Kidney capillary endothelial cell (primary cell): ENCODE data around the gene SPRY2.
"Not testable (repeated sequence)": the region's sequence is repeated elsewhere in the genome, so short reads cannot be mapped to it uniquely, and the experiment has no call there.

Experiments used
- DNase-seq: peaks from one replicate; pipeline ENCODE4 v3.0.0-alpha.2; 2018; ENCODE audit warnings: low spot score

SPRY2 gene, protein sequence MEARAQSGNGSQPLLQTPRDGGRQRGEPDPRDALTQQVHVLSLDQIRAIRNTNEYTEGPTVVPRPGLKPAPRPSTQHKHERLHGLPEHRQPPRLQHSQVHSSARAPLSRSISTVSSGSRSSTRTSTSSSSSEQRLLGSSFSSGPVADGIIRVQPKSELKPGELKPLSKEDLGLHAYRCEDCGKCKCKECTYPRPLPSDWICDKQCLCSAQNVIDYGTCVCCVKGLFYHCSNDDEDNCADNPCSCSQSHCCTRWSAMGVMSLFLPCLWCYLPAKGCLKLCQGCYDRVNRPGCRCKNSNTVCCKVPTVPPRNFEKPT

DNA sequence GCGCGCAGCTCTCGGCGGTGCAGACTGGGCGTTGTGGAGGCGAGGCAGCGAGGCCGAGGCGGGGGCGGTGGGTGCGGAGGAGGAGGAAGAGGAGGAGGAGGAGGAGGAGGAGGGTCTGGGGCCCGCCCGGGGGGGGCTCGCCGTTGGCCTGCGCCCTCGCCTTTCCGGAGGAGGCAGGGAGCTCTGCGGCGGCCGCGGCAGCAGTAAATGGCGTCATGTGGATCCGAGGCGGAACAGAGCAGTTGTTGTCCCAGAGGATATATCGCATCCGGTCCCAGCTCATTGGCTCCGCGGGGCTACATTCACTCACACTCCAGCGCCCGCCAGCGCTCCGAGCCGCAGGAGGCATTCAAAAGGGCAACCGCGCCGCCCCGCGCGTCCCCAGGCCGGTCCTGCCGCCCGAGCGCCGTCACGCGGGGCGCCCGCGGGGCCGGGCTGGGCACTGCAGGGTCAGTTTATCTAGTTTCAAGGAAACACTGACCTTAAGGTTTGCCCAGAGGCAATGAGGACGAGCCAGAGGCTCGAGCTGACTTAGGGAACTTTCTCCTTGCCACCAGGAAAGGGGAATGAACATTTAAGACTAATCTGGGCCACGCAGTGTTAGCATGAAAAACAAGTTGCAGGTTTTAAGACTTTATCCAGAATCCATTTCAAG, at the start of gene SPRY2:
TSS of gene SPRY2 (minus strand) at position 26 of the 655 bp plus-strand sequence. CDS start 3,421 bp downstream, outside the sequence.
- DNase-seq: peak; percentile 97

DNA sequence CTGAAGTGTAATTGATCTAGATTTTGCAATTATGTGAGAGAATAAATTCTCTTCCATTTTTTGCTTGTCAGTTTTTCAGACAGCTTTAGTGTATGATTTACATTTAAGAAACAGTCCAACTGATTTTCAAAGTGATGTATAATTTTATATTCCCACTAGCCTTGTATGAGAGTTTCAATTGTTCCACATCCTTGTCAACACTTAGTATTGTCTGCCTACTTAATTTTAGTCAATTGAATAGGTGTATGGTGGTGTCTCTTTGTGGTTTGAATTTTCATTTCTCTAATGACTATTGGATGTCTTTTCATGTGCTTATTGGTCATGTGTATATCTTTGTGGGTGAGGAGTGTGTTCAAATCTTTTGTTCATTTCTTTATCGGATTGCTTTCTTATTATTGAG, 49.4 kb upstream of the SPRY2 start:
- no peak for DNase-seq

DNA sequence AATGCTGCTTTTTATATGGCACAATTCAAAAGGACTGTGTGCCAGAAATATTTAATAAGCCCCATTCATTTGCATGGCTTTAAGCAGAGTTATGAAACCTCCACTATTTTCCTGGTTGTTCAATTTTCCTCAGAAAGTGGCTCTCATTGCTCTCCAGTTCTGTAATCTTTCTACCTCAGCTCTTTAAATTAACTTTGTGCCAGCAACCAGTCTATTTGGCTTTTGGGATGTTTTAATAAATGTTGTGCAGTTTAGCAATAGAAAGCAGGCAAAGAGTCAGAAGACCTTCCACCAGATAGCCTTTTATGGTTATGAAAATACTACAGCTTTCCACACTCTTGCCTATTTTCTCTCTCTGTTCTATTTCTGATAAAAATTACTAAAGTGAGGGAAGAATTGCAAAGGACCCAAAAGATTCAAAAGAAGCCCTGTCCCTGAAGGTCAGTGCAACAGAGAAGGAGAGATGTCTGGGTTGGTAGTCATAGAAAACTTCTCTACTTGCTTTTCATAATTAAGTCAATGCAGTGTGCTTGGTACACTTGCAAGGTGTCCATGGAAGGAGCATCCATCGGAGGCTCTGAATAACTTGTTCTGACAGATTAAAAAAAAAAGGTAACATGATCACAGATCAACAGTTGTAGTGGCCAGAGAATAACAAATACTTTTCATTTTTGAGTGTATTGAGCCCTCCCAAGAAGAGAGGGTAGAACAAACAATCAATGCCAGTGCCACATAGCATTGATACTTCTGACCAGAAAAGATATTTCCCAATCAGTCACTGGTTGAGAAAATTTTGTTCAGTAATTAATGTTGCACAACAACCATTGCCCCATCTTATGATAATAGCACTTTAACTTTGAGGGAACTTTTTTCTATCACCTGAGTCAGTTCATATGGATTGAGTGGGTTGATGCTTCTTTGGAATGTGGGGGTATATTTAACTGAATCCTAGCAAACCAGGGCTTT, 48.4 kb upstream of the SPRY2 start:
- no peak for DNase-seq

DNA sequence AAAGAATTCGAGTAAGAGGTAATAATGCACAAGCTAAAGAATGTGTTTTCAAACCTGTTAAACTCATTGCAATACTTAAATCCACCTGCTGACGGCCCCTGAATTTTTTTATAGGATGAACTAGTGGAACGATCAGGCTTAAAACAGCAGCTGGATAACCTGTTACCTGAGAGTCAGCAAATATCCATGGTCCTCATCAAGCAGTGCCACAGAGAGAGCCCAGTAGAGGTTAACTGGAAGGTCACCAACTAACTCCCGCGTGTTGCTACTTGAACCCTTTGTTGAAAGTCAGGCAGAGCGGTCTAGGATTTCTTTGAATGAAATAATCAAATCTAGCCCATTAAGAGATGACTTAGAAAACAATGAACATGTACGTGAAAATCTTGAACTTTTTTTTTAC, 47.6 kb upstream of the SPRY2 start:
- DNase-seq: no peak

DNA sequence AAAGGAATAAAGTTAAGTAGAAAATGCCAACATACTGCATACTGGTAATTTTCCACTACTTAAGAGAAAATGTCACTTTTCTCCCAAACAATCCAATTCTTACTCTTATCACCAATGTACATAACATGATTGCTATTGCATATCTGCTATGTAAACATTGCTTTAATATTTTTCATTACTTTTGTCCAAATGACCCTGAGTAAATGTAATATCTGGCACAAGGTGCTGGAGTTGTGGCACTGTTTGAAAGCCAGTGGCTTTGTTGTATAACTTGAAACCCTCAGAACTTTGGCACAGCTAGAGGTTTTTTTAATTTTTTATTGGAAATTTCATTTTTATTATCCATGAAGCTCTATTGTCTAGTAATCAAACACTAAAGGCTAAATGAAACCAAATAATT, 45.7 kb upstream of the SPRY2 start:
- DNase-seq: no peak

DNA sequence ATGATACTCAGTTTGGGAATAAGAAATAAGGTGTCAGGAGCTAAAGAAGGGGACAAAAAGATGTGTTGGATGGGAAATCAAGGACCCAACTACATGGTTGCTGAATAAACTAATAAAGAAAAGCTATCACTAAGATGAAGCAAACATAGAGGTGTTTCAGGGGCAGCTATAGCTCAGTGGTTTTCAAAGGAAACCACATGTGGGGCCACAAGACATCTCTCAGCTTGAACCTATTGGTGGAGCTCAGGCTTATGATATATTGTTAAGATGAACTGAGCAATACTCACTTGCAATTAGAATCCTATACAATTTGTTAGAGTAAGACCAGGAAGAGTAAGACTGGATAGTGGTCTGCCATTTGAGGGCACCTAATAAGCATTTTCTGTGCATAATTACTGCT, 45.1 kb upstream of the SPRY2 start:
- DNase-seq: no peak

DNA sequence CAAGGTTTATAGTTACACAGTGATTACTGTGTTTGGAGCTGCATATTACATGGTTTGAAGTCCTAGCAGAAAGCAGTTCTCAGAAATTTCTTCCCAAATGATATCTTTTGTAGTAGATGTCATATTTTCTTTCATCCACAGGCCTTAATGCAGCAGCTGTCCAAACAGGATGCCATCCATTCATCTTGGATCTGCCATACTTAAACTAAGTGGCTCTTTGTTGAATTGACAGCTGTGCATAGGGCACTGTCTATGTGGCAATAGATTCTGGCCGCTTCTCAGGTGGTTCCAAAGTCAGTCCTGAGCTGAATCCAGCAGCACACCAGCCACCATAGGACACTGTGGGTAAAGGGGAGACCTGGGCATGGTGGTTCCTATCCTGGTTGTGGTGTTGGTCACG, 41.6 kb upstream of the SPRY2 start:
- no peak for DNase-seq

DNA sequence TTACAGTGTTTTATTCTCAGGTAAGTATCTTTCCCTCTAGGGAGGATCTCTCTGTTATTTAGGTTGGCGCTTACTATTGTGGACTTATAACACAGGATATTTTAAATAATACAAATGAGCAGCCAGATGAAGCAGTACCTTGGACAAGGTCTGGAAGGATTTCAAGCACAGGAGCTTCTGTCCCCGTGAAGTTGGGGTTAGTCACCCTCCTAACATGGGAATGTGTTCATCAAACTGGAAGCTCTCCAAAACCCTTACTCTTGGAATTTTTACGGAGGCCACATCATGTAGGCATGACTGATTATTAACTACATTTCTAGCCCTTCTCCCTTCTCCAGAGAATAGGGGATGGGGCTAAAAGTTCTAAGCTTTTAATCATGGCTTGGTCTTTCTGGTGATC, 38.3 kb upstream of the SPRY2 start:
- DNase-seq: no peak

DNA sequence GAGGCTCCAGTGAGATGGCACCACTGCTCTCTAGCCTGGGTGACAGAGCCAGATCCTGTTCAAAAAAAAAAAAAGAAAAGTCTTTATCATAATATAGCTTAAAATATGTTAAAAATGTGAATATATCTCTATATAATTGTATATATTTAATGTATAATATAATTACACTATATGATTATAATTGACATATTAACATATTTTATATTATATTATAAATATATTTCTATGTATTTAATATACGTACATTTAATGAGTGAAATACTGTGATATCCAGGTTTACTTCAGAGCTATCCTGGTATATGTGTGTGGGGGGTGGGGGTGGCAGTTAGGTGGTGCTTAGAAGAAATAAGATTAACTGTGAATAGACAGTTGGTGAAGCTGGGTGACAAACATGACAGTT, 35.6 kb upstream of the SPRY2 start:
- DNase-seq: no peak

DNA sequence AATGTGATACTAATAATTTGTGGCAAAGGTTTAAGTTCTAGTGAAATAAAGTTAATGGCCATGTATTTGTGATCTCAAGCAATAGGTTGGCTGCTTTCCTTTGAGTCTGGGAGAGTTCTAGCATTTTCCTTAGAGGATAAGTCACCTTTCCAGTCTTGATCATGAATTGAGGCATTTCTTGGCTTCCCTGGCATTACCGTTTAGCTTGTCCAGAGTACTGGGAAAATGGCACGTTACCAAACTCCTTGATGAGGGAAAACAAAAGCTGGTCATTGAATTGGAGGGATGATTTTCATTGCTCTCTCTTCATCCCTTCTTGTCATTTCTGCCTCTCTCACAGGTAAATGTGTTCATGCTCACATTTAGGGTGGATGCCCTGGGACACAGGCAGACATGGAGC, 34.0 kb upstream of the SPRY2 start:
- DNase-seq: no peak

DNA sequence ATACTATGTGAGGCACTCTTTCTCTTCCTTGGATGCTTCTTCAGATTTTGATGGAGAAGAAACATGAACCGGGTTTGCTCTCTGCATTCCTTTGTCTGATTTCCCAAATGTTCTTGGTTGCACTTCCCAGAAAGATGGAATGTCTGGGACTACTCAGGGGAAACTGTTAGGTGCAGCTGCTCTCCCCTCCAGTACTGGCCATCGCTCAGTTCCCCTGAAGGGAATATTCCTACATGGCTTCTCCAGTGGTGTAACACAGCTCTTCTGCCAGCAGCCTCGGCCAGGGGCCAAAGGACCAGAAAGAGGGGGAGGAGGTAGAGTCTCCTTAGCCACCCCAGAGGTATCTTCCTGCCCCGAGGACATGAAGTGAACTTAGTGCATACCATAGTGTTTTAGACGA, 33.5 kb upstream of the SPRY2 start:
- DNase-seq: no peak

DNA sequence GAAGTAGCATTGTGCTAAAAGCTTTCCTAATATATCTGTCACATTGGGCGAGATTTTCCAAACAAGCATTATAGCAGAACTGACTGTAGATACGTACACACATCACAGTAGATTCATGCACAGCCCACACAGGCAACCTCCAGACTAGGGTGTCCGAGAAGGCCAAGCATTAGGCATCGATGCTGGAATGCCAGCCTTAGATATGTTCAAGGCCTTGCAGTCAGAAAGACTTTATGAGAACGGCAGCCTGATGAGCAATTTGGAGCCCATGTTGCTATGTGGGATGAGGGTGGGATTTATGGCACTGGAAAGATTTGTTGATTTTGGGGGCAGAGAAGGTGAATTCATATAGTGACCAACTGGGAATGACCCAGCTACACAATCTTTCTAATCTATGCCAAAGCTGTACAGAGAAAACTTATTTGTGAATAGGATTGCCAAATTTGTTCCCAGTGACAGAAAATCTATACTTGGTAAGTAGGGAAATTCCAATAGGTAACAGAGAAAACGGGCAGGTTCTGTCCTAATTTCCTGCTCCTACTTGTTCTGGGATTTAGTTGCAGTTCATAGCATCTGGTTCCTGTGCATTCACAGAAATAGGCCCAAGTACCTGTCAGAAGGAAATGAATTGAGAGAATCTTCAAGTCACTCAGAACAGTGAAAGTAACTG, 31.0 kb upstream of the SPRY2 start:
- no peak for DNase-seq

DNA sequence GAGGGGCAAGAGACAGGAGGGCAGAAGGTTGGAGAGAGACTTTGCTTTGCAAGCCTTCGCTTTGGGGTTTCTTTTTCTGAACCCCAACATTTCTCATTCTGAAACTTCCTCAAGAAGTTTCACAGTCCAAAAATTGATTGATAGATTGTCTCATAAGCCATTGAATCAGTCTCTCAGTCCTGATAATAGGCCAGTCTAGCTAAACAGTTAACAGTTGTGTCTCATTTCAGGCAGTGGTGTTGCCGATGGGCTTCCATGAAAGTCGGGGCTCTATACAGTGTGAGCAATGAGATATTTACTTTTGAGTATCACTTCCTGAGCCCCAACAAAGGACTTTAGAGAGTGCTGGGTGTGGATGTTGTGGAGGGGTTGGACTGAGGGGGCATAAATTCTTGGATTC, 26.5 kb upstream of the SPRY2 start:
- DNase-seq: no peak

DNA sequence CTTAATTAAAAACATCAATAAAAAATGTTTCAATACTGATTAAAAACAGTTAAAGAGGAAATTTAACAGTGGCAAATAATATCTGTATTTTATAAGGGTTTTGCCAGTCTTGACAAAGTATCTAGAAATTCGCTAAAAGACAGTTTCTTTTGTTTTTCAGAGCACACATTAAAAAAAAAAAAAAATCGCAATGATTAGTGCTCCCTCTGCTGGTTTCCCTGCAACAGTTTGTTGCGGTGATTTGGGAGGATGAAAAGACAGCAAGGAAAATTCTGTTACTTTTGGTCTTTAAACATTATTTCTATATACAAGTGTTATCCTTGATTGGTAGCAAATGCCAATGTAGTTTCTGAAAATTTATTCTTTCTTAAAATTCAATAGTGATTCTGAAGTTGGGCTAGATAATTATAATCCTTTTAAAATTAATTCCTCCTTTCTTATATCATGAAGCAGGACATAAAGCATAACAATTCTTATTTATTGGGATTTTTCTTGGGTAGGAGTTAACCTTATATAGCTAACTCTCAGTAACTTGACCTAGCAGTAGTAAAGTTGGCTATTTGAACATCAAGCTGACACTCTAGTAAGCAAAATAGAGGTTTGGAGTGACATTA, 23.1 kb upstream of the SPRY2 start:
- peak; percentile 42 for DNase-seq

DNA sequence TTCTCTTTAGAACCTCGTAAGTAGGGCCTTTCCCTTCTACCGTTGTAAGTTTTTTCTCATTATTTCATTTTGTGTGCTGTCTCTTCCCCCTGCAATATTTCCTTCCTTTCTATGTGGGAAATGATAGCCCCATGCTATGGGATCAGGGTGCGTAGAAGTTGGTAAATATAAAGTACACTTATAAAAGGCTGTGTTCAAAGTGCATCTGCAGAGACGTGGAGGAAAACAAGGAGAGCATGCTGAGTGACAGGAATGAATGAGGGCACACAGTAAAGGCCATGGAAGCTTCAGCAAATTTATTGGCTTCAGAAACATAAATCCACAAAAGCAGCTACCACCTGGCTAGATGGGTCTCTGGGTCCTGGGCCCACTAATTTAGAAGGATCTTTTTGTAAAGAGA, 21.6 kb upstream of the SPRY2 start:
- DNase-seq: no peak

DNA sequence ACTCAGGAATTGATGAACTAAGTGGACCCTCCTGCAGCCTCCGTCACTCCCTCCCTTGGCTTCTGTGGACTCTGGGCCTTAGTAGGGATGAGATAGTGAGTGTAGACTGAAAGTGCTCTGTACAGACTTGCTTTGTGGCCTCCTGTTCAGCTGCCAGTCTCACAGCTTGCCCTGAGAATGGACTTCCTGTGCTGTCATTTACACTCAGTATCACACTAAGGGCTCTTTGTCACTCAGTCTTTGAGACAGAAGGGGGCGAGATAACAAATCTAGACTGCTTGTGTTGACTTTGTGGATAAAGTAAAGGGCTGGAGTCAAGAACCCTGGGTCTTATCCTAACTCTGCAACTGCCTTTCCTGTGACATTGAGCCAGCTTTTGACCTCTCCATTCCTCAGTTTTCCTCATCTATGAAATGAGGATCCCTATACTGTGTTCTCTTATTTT, 21.0 kb upstream of the SPRY2 start:
- DNase-seq: peak; percentile 39

DNA sequence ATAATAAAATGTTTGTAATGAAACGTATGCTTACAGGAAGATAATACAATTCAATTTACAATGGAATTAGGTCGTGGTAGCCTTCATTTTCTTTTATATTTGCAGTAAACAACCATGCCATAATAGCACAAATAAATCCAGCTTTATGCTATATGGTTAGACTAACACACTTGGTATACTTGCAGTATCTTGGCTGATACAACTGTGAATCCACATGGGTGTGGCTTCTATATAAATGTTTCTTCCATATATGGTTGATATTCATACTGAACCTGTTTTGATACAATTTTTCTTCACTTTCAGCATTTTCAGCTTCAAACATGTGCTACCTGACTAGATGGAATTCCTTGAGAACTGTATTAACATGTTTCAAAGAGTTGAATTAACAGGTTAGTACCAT, 20.4 kb upstream of the SPRY2 start:
- no peak for DNase-seq

DNA sequence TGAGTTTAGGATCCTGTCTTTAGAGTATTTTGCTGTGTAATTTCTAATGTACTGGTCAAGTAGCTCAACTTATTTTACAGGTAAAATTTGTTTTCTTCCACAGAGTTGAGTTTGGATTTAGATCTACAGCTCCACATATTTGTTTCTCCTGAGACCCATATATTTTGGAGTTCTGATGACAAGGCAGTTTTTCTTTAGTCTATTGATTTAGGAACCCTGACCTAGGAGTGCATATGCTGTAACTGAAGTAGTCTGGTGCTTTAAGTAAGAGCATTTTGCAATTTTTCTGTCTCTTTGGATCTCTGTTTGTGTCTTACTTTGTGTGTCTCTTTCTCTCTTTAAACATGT, 19.5 kb upstream of the SPRY2 start:
- DNase-seq: no peak

DNA sequence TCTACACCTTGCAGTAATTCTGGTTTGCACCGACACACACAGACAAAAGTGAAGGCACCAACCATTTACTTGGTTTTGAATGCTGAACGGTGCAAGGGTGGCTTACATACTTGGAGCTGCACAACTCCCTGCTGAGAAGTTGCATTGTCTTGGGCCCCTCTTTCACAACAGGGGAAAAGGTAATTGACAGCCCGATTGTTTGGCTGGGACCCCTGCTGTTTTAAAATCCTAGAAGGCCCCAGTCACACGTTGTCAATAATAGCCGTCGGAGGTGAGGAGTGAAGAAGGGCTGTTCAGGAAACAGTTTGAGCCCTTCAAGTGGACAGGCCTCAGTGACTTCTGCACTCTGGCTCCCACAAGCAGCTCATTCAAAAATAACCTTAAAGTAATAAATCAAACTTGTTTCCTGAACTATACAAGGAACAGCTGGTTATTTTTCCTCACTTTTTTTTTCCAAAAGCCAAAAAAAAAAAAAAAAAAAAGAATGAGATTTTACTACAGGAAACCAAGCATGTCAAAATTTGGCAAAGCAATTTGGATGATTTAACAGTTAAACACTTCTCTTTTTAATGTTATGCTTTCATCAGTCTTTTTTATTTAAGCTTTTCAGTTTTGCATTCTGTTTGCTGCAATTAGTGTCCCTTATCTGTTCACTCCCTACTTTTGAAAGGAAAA, 19.0 kb upstream of the SPRY2 start:
- no peak for DNase-seq

DNA sequence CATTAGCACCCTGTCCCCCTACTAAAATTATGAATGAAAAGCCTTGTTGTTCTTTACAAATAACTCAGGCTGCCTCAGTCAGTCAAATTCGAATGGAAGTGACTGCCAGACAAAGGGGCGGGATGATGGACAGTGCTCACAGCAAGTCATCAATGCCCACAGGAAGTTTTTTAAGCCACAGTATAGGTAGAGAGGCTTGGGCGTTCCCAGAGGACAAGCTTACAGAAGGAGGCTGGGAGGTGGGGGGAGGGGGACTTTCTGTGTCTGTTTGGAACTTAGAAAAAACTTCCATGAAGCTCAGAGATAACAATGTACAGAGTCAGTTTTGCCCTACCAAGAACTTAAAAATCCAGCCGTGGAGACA, 18.5 kb upstream of the SPRY2 start:
- DNase-seq: no peak

DNA sequence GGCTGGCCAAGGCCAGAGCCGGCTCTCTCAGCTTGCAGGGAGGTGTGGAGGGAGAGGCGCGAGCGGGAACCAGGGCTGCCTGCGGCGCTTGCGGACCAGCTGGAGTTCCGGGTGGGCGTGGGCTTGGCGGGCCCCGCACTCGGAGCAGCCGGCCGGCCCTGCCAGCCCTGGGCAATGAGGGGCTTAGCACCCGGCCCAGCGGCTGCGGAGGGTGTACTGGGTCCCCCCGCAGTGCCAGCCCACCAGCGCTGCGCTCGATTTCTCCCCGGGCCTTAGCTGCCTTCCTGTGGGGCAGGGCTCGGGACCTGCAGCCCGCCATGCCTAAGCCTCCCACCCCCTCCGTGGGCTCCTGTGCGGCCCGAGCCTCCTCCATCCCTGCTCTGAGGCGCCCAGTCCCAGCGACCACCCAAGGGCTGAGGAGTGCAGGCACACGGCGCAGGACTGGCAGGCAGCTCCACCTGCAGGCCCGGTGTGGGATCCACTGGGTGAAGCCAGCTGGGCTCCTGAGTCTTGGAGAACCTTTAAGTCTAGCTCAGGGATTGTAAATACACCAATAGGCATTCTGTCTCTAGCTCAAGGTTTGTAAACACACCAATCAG, 14.7 kb upstream of the SPRY2 start:
- DNase-seq: not testable (repeated sequence)
